ENCODE data around the gene EXOSC9. TPM values are rescaled to one million over a fixed set of nuclear protein-coding genes. Genes with fewer than 3 reads are reported as not detected.

Gene EXOSC9
- total and polyA plus RNA-seq, 2 donors from 2014 or later: 17.6 to 19.9 TPM

DNA sequence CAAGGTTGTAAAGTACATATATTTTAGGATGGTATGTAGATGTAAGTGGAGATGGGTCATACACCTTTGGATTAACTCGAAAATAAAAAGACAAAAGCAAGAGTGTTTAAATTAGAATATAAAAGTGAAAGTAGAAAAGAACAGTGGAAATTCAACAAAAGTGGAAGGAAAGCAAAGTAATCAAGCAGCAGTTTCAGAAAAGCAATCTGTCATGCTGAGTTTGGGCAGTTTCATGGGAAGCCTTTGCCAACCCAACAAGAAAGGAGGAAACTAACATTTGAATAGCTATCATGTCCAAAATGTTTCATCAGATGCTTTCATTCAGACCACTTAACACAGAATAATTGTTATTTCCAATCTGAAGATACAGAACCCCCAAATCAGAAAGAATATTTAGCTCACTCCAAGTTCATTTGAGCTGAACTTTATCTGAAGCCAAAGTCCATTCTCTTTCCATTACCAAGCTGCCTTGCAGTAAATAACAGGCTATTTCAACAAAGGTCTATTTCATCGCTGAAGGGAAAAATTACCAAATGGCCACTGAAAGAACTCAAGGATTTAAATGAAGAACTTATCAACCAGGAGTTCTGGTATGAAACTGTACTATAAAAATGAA lies 1.8 kb upstream of the EXOSC9 start:
- no peak overlapping the region for H3K4me3 ChIP-seq (ENCODE audit: low read length in 3 of 3)
- H3K4me1 ChIP-seq (ENCODE audit: control insufficient read depth in 2 of 3, insufficient read depth in 2 of 3, low read depth in 1 of 3, low read length in 3 of 3): peaks cover 0 to 3% (median 2%) of the 10 kb centered on the region in 3 donors
- FAIRE-seq (no peak), DNase-seq (no peak)
- TF ChIP-seq, protein P1, sequence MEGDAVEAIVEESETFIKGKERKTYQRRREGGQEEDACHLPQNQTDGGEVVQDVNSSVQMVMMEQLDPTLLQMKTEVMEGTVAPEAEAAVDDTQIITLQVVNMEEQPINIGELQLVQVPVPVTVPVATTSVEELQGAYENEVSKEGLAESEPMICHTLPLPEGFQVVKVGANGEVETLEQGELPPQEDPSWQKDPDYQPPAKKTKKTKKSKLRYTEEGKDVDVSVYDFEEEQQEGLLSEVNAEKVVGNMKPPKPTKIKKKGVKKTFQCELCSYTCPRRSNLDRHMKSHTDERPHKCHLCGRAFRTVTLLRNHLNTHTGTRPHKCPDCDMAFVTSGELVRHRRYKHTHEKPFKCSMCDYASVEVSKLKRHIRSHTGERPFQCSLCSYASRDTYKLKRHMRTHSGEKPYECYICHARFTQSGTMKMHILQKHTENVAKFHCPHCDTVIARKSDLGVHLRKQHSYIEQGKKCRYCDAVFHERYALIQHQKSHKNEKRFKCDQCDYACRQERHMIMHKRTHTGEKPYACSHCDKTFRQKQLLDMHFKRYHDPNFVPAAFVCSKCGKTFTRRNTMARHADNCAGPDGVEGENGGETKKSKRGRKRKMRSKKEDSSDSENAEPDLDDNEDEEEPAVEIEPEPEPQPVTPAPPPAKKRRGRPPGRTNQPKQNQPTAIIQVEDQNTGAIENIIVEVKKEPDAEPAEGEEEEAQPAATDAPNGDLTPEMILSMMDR (IDR thresholded peaks at IDR 0.05; ENCODE audit: borderline replicate concordance, extremely low read depth, insufficient read depth): no peak
- no peaks in the 10 kb centered on the region for H3K36me3 ChIP-seq (ENCODE audit: control insufficient read depth in 2 of 3, insufficient read depth in 3 of 3, low read length in 3 of 3)
- H3K27me3 ChIP-seq (ENCODE audit: control insufficient read depth, insufficient read depth, low read length): no peaks in the 10 kb centered on the region
- H3K9ac ChIP-seq (ENCODE audit: low read length in 3 of 3): no peak overlapping the region
- intact Hi-C loops (cut with DNase I): no loop called here
- H3K27ac ChIP-seq (ENCODE audit: low read depth in 2 of 2, low read length in 2 of 2): no peak overlapping the region
- no peaks in the 10 kb centered on the region for H3K9me3 ChIP-seq (ENCODE audit: control insufficient read depth in 2 of 3, insufficient read depth in 1 of 3, low read length in 3 of 3)

DNA sequence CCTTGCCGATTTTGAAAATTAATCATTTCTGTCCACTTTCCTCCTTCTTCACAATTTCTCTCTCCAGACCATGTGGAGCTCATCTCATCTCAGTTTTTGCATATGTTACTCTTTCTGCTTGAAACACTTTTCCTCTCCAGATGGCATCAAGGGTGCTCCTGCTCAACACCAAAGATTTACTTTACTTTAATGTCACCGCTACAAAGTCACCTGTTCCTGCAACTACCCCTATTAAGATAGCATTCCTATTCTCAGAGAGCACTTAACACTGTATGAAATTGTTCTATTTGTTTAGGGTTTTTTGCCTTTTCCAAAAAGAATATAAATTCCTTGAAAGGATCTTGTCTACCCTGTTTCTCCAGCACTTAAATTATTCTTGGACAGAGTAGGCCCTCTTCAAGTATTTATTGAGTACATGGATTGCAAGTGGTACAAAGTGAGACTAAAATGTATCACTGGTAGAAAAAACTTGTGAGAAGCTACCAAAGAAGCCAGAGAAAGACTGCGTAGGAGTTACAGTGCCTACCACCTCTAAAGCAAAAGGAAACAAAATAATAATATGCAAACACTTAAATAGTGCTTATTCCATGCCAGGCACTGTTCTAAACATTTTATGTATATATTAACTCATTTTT lies 1.1 kb upstream of the EXOSC9 start:
- Histone ChIP-seq H3K36me3 (ENCODE audit: control insufficient read depth in 2 of 3, insufficient read depth in 3 of 3, low read length in 3 of 3) (peaks cover 0 to 5% (median 4%) of the 10 kb centered on the region in 3 donors), H3K27me3 (ENCODE audit: control insufficient read depth, insufficient read depth, low read length) (no peaks in the 10 kb centered on the region), H3K9me3 (ENCODE audit: control insufficient read depth in 2 of 3, insufficient read depth in 1 of 3, low read length in 3 of 3) (no peaks in the 10 kb centered on the region), H3K9ac (ENCODE audit: low read length in 3 of 3) (no peak overlapping the region), H3K4me3 (ENCODE audit: low read length in 3 of 3) (peak overlapping the region in 1 of 3 donors; percentile 81), H3K27ac (ENCODE audit: low read depth in 2 of 2, low read length in 2 of 2) (no peak overlapping the region), H3K4me1 (ENCODE audit: control insufficient read depth in 2 of 3, insufficient read depth in 2 of 3, low read depth in 1 of 3, low read length in 3 of 3) (peaks cover 0 to 3% (median 2%) of the 10 kb centered on the region in 3 donors)
- TF ChIP-seq, protein P1 (IDR thresholded peaks at IDR 0.05; ENCODE audit: borderline replicate concordance, extremely low read depth, insufficient read depth): no peak
- no peak for DNase-seq
- FAIRE-seq: no peak
- intact Hi-C loops (cut with DNase I): no loop called here

DNA sequence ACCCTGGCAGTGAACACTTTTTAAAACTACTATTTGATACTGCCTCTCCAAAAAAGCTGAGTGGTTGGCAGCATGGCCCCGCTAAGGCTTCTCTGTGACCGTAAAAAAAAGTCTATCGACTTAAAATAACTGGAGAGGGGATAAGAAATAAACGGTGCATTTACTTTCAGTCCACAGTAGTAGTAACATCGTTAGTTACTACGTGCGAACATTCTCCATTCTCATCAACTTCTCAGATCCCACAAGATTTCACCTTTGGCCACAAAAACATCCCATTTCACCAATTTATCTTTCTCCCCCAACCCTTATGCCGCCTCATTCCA lies 524 bp upstream of the EXOSC9 start:
- Histone ChIP-seq H3K36me3 (ENCODE audit: control insufficient read depth in 2 of 3, insufficient read depth in 3 of 3, low read length in 3 of 3) (peaks cover 0 to 8% (median 6%) of the 10 kb centered on the region in 3 donors), H3K4me3 (ENCODE audit: low read length in 3 of 3) (peak overlapping the region; percentile 77 to 97 (median 81)), H3K27ac (ENCODE audit: low read depth in 2 of 2, low read length in 2 of 2) (peak overlapping the region; percentile 47 to 91), H3K4me1 (ENCODE audit: control insufficient read depth in 2 of 3, insufficient read depth in 2 of 3, low read depth in 1 of 3, low read length in 3 of 3) (peaks cover 0 to 3% (median 2%) of the 10 kb centered on the region in 3 donors), H3K9me3 (ENCODE audit: control insufficient read depth in 2 of 3, insufficient read depth in 1 of 3, low read length in 3 of 3) (no peaks in the 10 kb centered on the region), H3K27me3 (ENCODE audit: control insufficient read depth, insufficient read depth, low read length) (no peaks in the 10 kb centered on the region), H3K9ac (ENCODE audit: low read length in 3 of 3) (peak overlapping the region; percentile 63 to 89 (median 82))
- FAIRE-seq: no peak
- intact Hi-C loops (cut with DNase I): no loop called here
- TF ChIP-seq, protein P1 (IDR thresholded peaks at IDR 0.05; ENCODE audit: borderline replicate concordance, extremely low read depth, insufficient read depth): no peak
- DNase-seq: no peak
